ENCODE data around the gene AIPL1. TPM values are rescaled to one million over a fixed set of nuclear protein-coding genes. Genes with fewer than 3 reads are reported as not detected.

AIPL1 gene
- total RNA-seq, 1 experiment from 2014 or later: 0.28 TPM

DNA sequence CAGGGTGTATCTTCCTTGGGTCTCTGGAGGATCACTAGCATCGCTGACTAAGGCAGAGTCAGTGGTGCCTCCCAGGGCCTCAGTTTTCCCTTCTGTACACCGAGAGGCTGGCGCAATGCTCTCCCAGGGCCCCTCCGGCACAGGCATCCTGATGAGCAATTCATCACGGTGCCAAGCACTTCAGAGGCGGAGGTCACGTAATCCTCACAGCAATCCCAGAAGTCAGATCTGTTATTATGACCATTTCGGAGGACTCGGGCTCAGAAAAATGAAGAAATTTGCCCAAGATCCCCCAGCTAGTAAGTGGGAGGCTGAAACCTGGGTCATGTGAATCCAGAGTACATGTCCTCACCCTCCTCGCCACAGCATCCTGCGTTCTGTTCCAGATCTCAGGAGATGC lies 46.5 kb downstream of the AIPL1 start:
- Histone ChIP-seq H3K27me3 (ENCODE audit: control insufficient read depth, insufficient read depth, low read length) (no peaks in the 10 kb centered on the region), H3K4me3 (ENCODE audit: insufficient read depth, low read depth, low read length) (no peak overlapping the region), H3K36me3 (replicated peaks; ENCODE audit: control insufficient read depth, insufficient read depth, low read length) (no peaks in the 10 kb centered on the region)
- DNase-seq: no peak

DNA sequence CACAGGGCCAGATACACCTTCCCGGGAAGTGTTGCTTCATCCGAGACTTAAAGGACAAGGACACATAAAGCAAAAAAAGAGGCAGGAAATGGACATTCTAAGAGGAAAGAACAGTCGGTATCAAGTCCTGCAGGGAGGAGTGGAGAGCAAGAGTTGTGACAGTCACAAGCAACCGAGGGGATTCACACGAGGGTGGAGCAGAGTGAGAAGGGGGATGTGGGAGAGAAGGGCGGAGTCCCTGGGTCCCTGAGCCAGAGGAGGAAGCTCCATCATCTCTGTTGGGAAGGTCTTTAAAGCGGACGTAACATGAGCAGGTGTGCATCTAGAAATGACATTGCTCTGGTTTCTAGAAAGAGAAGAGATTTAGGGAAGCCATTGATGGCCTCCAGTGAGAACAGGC lies 47.1 kb downstream of the AIPL1 start:
- Histone ChIP-seq H3K27me3 (ENCODE audit: control insufficient read depth, insufficient read depth, low read length) (no peaks in the 10 kb centered on the region), H3K36me3 (replicated peaks; ENCODE audit: control insufficient read depth, insufficient read depth, low read length) (no peaks in the 10 kb centered on the region), H3K4me3 (ENCODE audit: insufficient read depth, low read depth, low read length) (no peak overlapping the region)
- no peak for DNase-seq

DNA sequence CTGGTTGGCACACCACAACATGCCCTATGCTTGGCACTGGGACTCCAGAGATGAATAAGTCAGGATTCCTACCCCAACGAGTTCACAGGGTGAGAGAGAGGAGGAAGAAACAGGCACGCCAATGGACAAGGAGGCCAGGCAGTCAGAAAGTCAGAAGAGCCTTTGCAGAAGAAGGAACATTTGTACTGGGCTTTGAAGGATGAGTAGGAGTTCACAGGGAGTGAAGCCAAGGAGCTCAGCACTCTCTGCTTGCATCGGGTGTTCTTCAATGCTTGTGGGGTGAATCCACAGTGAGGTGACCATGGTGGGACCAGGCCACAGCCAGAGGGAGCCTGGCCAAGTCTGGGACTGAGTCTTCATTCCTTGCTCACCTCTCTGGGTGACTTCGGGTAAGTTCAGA lies 47.5 kb downstream of the AIPL1 start:
- Histone ChIP-seq H3K36me3 (replicated peaks; ENCODE audit: control insufficient read depth, insufficient read depth, low read length) (no peaks in the 10 kb centered on the region), H3K27me3 (ENCODE audit: control insufficient read depth, insufficient read depth, low read length) (no peaks in the 10 kb centered on the region), H3K4me3 (ENCODE audit: insufficient read depth, low read depth, low read length) (no peak overlapping the region)
- no peak for DNase-seq

- Histone ChIP-seq H3K36me3 (replicated peaks; ENCODE audit: control insufficient read depth, insufficient read depth, low read length) (no peaks in the 10 kb centered on the region), H3K4me3 (ENCODE audit: insufficient read depth, low read depth, low read length) (no peak overlapping the region), H3K27me3 (ENCODE audit: control insufficient read depth, insufficient read depth, low read length) (no peaks in the 10 kb centered on the region)
- DNase-seq: no peak
Measured at GRCh38 chr17:6386041-6386630, 48.8 kb downstream of the AIPL1 start.

DNA sequence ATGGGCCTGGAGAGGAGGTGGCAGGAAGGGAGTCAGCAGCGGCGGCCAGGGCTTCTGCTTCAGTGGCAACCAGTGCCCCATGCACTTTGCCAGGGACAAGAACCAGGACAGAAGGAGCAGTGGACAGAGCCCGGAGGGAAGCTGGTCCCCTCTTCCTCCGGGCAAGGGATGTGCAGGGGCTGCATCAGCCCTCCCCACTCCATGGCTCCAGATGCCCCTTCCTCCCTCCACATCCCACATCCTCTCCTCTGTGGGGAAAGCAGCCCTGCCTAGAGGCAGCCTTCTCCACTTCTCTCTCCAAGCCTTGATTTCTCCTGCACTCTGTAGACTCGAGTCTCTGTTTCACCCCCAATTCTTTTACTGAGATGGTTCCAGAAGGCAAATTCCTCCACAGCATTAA lies 50.4 kb downstream of the AIPL1 start:
- Histone ChIP-seq H3K4me3 (ENCODE audit: insufficient read depth, low read depth, low read length) (no peak overlapping the region), H3K27me3 (ENCODE audit: control insufficient read depth, insufficient read depth, low read length) (no peaks in the 10 kb centered on the region), H3K36me3 (replicated peaks; ENCODE audit: control insufficient read depth, insufficient read depth, low read length) (no peaks in the 10 kb centered on the region)
- DNase-seq: no peak

GRCh38 chr17:6381526-6382465 lies 53.1 kb downstream of the AIPL1 start:
- H3K27me3 ChIP-seq (ENCODE audit: control insufficient read depth, insufficient read depth, low read length): no peaks in the 10 kb centered on the region
- DNase-seq: no peak
- no peak overlapping the region for H3K4me3 ChIP-seq (ENCODE audit: insufficient read depth, low read depth, low read length)
- H3K36me3 ChIP-seq (replicated peaks; ENCODE audit: control insufficient read depth, insufficient read depth, low read length): no peaks in the 10 kb centered on the region

GRCh38 chr17:6380915-6381438 lies 53.9 kb downstream of the AIPL1 start:
- DNase-seq: no peak
- H3K36me3 ChIP-seq (replicated peaks; ENCODE audit: control insufficient read depth, insufficient read depth, low read length): no peaks in the 10 kb centered on the region
- no peaks in the 10 kb centered on the region for H3K27me3 ChIP-seq (ENCODE audit: control insufficient read depth, insufficient read depth, low read length)
- H3K4me3 ChIP-seq (ENCODE audit: insufficient read depth, low read depth, low read length): no peak overlapping the region

DNA sequence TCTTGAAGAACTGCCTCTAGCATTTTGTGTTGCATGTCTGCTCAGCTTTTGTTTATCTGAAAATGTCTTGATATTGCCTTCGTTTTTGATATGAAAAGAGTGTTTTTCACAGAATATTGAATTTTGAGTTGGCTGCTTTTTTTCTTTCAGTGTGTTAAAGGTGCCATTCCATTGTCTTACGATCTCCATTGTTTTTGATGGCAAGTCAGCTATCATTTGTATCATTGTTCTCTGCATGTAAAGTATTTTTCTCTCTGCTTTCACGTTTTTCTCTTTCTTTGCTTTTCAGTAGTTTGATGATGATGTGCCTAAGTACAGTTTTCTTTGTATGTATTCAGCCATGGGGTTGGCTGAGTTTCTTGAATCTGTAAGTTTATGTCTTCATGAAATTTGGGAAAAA lies 57.0 kb downstream of the AIPL1 start:
- Histone ChIP-seq H3K4me3 (ENCODE audit: insufficient read depth, low read depth, low read length) (no peak overlapping the region), H3K27me3 (ENCODE audit: control insufficient read depth, insufficient read depth, low read length) (no peaks in the 10 kb centered on the region), H3K36me3 (replicated peaks; ENCODE audit: control insufficient read depth, insufficient read depth, low read length) (no peaks in the 10 kb centered on the region)
- DNase-seq: no peak

- H3K36me3 ChIP-seq (replicated peaks; ENCODE audit: control insufficient read depth, insufficient read depth, low read length): no peaks in the 10 kb centered on the region
- peak; percentile 37 for DNase-seq
Measured at GRCh38 chr17:6376931-6377361, 58.0 kb downstream of the AIPL1 start.

GRCh38 chr17:6374761-6375312 lies 60.1 kb downstream of the AIPL1 start:
- peak; percentile 61 for DNase-seq
- H3K27me3 ChIP-seq (ENCODE audit: control insufficient read depth, insufficient read depth, low read length): no peaks in the 10 kb centered on the region
- H3K36me3 ChIP-seq (replicated peaks; ENCODE audit: control insufficient read depth, insufficient read depth, low read length): no peaks in the 10 kb centered on the region
- no peak overlapping the region for H3K4me3 ChIP-seq (ENCODE audit: insufficient read depth, low read depth, low read length)

More at GRCh38 chr17:6376931-6377361, 58.0 kb downstream of the AIPL1 start:
- H3K27me3 ChIP-seq (ENCODE audit: control insufficient read depth, insufficient read depth, low read length): no peaks in the 10 kb centered on the region
- H3K4me3 ChIP-seq (ENCODE audit: insufficient read depth, low read depth, low read length): no peak overlapping the region

DNA sequence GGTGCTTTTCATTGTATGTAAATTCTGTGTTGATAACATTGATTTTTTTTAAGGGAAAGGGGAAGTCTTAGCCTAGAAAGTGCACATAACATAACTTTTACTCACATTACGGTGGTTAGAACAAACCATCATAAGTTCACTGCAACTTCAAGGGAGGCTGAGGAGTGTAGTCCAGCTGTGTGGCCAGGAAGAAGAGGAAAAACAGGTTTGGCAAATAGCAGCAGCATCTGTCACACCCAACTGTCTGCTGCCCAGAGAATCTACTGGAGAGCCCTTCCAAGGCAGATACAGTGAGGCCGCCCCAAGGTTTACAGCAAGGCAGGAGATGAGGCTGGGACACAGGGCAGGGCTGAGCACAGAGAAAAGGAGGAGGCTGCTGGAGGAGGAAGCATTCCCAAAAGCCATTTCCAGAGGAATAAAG lies 60.6 kb downstream of the AIPL1 start:
- no peaks in the 10 kb centered on the region for H3K27me3 ChIP-seq (ENCODE audit: control insufficient read depth, insufficient read depth, low read length)
- H3K4me3 ChIP-seq (ENCODE audit: insufficient read depth, low read depth, low read length): no peak overlapping the region
- H3K36me3 ChIP-seq (replicated peaks; ENCODE audit: control insufficient read depth, insufficient read depth, low read length): no peaks in the 10 kb centered on the region
- DNase-seq: no peak

Other genes starting within 250 kb of the AIPL1 start
- 93.6 and 115 TPM in 2 replicates for gene PIMREG, start 9.3 kb upstream of the AIPL1 start, total RNA-seq (2014; rRNA removed; shearing (Covaris generic))
- gene PITPNM3, start 121.4 kb upstream of the AIPL1 start, total RNA-seq (2014; rRNA removed; shearing (Covaris generic)): 0.97 and 2.8 TPM in 2 replicates
- gene KIAA0753, start 205.6 kb upstream of the AIPL1 start, total RNA-seq (2014; rRNA removed; shearing (Covaris generic)): 13.1 and 13.9 TPM in 2 replicates
- 129 and 172 TPM in 2 replicates for gene TXNDC17, start 205.9 kb upstream of the AIPL1 start, total RNA-seq (2014; rRNA removed; shearing (Covaris generic))
- 3.9 and 6.3 TPM in 2 replicates for gene MED31, start 216.5 kb upstream of the AIPL1 start, total RNA-seq (2014; rRNA removed; shearing (Covaris generic))
- gene C17orf100, start 216.6 kb upstream of the AIPL1 start, total RNA-seq (2014; rRNA removed; shearing (Covaris generic)): 0.37 and 0.55 TPM in 2 replicates